Measurements from ENCODE around the gene MLC1.

DNA sequence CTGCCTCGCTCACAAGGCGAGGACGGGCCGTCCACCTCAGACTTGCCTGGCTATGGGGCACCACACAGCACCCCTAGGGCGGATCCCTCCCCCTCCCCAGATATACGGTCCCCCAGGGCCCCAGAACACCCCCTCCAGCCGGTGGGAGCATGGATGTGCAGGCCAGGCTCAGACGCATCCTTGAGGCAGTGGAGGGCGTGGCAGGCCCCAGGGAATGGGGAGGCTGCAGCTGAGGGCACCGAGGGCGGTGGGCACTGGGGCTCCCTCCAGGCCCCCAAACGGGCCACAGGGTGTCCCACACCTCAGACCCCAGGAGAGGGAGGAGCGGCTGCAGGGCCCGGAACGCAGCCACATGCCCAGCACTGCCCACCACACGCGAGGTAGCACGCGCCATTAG lies 39.2 kb downstream of the MLC1 start:
- TF ChIP-seq, protein P1, sequence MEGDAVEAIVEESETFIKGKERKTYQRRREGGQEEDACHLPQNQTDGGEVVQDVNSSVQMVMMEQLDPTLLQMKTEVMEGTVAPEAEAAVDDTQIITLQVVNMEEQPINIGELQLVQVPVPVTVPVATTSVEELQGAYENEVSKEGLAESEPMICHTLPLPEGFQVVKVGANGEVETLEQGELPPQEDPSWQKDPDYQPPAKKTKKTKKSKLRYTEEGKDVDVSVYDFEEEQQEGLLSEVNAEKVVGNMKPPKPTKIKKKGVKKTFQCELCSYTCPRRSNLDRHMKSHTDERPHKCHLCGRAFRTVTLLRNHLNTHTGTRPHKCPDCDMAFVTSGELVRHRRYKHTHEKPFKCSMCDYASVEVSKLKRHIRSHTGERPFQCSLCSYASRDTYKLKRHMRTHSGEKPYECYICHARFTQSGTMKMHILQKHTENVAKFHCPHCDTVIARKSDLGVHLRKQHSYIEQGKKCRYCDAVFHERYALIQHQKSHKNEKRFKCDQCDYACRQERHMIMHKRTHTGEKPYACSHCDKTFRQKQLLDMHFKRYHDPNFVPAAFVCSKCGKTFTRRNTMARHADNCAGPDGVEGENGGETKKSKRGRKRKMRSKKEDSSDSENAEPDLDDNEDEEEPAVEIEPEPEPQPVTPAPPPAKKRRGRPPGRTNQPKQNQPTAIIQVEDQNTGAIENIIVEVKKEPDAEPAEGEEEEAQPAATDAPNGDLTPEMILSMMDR (IDR thresholded peaks at IDR 0.05): no peak
- no peak for TF ChIP-seq POLR2AphosphoS5 (IDR thresholded peaks at IDR 0.05; ENCODE audit: insufficient read depth in 1 of 2, low read depth in 1 of 2)
